Uterus (tissue), 4 donors: Measurements from ENCODE around the gene PDIK1L. TPM values are rescaled to one million over a fixed set of nuclear protein-coding genes. Genes with fewer than 3 reads are reported as not detected.

Source experiments
- DNase-seq, 2 donors: peaks; one replicate each; pipeline ENCODE4 v3.0.0-alpha.2; 2019 to 2020
- H3K27ac ChIP-seq, 2 donors: fragments of 200-600 bp; sonication (generic); 1 replicate in 1 of 2; 2 replicates in 1 of 2; pipeline ENCODE4 v1.5.1; 2016 to 2018
- H3K27me3 ChIP-seq, 2 donors: fragments of 200-600 bp; sonication (generic); one replicate each; pipeline ENCODE4 v1.5.1; 2018 to 2019; ENCODE audit warnings: control low read depth in 1 of 2
- H3K36me3 ChIP-seq, 2 donors: fragments of 200-600 bp; sonication (generic); one replicate each; pipeline ENCODE4 v1.5.1; 2019; ENCODE audit warnings: control low read depth in 1 of 2
- H3K4me1 ChIP-seq, 2 donors: fragments of 200-600 bp; sonication (generic); one replicate each; pipeline ENCODE4 v1.5.1; 2018 to 2019; ENCODE audit warnings: control low read depth in 1 of 2
- H3K4me3 ChIP-seq, 2 donors: fragments of 200-600 bp; sonication (generic); 1 replicate in 1 of 2; 2 replicates in 1 of 2; pipeline ENCODE4 v1.5.1; 2018 to 2019; ENCODE audit warnings: mild to moderate bottlenecking in 1 of 2
- H3K9me3 ChIP-seq, 2 donors: fragments of 200-600 bp; sonication (generic); one replicate each; pipeline ENCODE4 v1.5.1; 2019; ENCODE audit warnings: control low read depth in 1 of 2
- POLR2A ChIP-seq, 2 donors: fragments of 450-650 bp; IDR thresholded peaks; one replicate each; pipeline ENCODE4 v1.6.1; 2016; ENCODE audit warnings: antibody characterized with exemption in 2 of 2, mild to moderate bottlenecking in 1 of 2, moderate library complexity in 1 of 2
- intact Hi-C: fragments of 100-400 bp; cut with DNase I; formaldehyde crosslinking; loops from one replicate; pipeline ENCODE4 v1.15.1; 2023; ENCODE audit warnings: low total_unique reads
- total RNA-seq, 4 donors: library from RNA; depleted of rRNA in 3 of 4; stranded (reverse); fragments of >200 nt in 3 of 4; gene quantifications; one replicate each; pipeline versions ENCODE4 v1.1.0 to v1.2.4, GENCODE V29; 2014 to 2023
- TF ChIP-seq, protein P1 (sequence below), 4 experiments: fragments of 200-600 bp in 2 of 4; fragments of 450-650 bp in 2 of 4; sonication (generic) in 2 of 4; IDR thresholded peaks; one replicate each; pipeline ENCODE4 v1.5.1; 2016 to 2019; ENCODE audit warnings: antibody characterized with exemption in 4 of 4, mild to moderate bottlenecking in 2 of 4, moderate library complexity in 1 of 4
- donor health status: DM: yes; HTN: yes; CAD: no.

PDIK1L gene
- total RNA-seq, 4 donors from 2014 or later: 13.8 to 95.6 (median 20.9) TPM

DNA sequence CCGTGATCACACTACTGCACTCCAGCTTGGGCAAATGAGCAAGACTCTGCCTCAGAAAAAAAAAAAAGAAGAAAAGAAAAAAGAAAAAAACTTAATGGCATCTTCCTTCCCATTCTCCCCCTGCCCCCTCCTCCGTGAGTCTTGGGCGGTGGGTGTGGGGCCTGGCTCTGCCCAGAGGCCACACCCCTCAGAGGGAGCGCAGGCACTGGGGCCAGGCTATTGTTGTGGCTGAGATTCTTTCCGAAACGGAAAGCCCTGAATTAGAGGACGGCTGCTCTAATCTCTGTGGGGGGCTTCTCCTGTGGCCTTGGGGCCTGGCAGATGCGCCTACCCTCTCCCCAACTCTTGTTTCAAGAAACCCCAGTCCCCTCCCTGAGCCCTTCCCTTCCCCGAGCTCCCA lies 43.1 kb downstream of the PDIK1L start:
- H3K9me3 ChIP-seq: no peaks in the 10 kb centered on the region
- no peak for DNase-seq
- H3K27ac ChIP-seq: peak overlapping the region; percentile 54 to 55
- H3K27me3 ChIP-seq: no peaks in the 10 kb centered on the region
- H3K4me3 ChIP-seq: no peak overlapping the region
- H3K4me1 ChIP-seq: no peaks in the 10 kb centered on the region
- intact Hi-C loops: no loop called here
- TF ChIP-seq, protein P1, sequence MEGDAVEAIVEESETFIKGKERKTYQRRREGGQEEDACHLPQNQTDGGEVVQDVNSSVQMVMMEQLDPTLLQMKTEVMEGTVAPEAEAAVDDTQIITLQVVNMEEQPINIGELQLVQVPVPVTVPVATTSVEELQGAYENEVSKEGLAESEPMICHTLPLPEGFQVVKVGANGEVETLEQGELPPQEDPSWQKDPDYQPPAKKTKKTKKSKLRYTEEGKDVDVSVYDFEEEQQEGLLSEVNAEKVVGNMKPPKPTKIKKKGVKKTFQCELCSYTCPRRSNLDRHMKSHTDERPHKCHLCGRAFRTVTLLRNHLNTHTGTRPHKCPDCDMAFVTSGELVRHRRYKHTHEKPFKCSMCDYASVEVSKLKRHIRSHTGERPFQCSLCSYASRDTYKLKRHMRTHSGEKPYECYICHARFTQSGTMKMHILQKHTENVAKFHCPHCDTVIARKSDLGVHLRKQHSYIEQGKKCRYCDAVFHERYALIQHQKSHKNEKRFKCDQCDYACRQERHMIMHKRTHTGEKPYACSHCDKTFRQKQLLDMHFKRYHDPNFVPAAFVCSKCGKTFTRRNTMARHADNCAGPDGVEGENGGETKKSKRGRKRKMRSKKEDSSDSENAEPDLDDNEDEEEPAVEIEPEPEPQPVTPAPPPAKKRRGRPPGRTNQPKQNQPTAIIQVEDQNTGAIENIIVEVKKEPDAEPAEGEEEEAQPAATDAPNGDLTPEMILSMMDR (IDR thresholded peaks at IDR 0.05): no peak
- no peak for TF ChIP-seq POLR2A (IDR thresholded peaks at IDR 0.05)
- H3K36me3 ChIP-seq: no peaks in the 10 kb centered on the region

- peak in 1 of 2 donors; percentile 43 for DNase-seq
- intact Hi-C loops: no loop called here
- no peaks in the 10 kb centered on the region for H3K27me3 ChIP-seq
- peak overlapping the region in 1 of 2 donors; percentile 11 for H3K4me3 ChIP-seq
- H3K9me3 ChIP-seq: no peaks in the 10 kb centered on the region
- H3K4me1 ChIP-seq: no peaks in the 10 kb centered on the region
- no peak for TF ChIP-seq POLR2A (IDR thresholded peaks at IDR 0.05)
- TF ChIP-seq, protein P1 (IDR thresholded peaks at IDR 0.05): no peak
- H3K36me3 ChIP-seq: no peaks in the 10 kb centered on the region
- peak overlapping the region; percentile 54 to 55 for H3K27ac ChIP-seq
These were observed 44.0 kb downstream of the PDIK1L start for GRCh38 chr1:26155370-26156284.

- TF ChIP-seq, protein P1 (IDR thresholded peaks at IDR 0.05): no peak
- TF ChIP-seq POLR2A (IDR thresholded peaks at IDR 0.05): no peak
- H3K27ac ChIP-seq: peak overlapping the region; percentile 40 to 54
- intact Hi-C loops: no loop called here
These were observed 44.8 kb downstream of the PDIK1L start for GRCh38 chr1:26156285-26157038.

GRCh38 chr1:26158271-26158907 lies 46.8 kb downstream of the PDIK1L start:
- H3K27ac ChIP-seq: peak overlapping the region; percentile 39 to 63
- intact Hi-C loops: no loop called here
- no peaks in the 10 kb centered on the region for H3K27me3 ChIP-seq
- H3K4me3 ChIP-seq: no peak overlapping the region
- no peak for DNase-seq
- no peak for TF ChIP-seq POLR2A (IDR thresholded peaks at IDR 0.05)
- TF ChIP-seq, protein P1 (IDR thresholded peaks at IDR 0.05): no peak
- no peaks in the 10 kb centered on the region for H3K4me1 ChIP-seq
- no peaks in the 10 kb centered on the region for H3K36me3 ChIP-seq
- no peaks in the 10 kb centered on the region for H3K9me3 ChIP-seq

More at GRCh38 chr1:26156285-26157038, 44.8 kb downstream of the PDIK1L start:
- Histone ChIP-seq H3K9me3 (no peaks in the 10 kb centered on the region), H3K36me3 (no peaks in the 10 kb centered on the region), H3K4me1 (no peaks in the 10 kb centered on the region), H3K4me3 (peak overlapping the region in 1 of 2 donors; percentile 11), H3K27me3 (no peaks in the 10 kb centered on the region)
- DNase-seq: peak in 1 of 2 donors; percentile 67
